SH-SY5Y (cell line): ENCODE measurements around the gene MICAL3.

Experiments used
- GATA2 ChIP-seq: IDR thresholded peaks from 2 replicates; pipeline ENCODE4 v1.6.1; 2011; ENCODE audit warnings: mild to moderate bottlenecking, low read depth, low read length
- GATA3 ChIP-seq: IDR thresholded peaks from 2 replicates; pipeline ENCODE4 v1.6.1; 2011; ENCODE audit warnings: low read depth, mild to moderate bottlenecking, low read length, moderate library complexity

DNA sequence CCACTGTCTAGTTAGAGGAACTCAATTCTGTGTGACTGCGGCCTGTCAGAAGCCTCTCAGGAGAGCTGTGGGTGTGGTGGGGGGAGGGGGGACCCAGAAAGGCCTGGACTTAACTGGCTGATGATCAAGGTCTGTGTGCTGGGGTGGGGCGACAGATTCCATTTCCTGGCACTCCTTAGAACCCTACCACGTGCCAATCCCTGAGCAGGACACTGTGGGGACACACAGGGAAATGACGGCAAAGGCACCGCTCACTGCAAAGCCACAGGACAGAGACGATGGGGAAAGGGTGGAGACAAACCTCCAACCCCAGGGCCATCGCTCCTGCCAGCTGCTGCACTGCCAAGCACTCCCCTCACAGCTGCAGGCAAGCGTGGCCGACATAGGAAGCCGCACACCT is 191.7 kb downstream of the MICAL3 start:
- TF ChIP-seq GATA2 (no peak), GATA3 (no peak)
